GM18520 (cell line): Measurements from ENCODE around the gene POLR1A.
"Not testable (repeated sequence)": the region's sequence is repeated elsewhere in the genome, so short reads cannot be mapped to it uniquely, and the experiment has no call there.

Source experiments
- ATAC-seq: cut with Tn5 transposase; IDR thresholded peaks from one replicate; pipeline ENCODE4 v1.9.1; 2021; ENCODE audit not compliant: unreplicated experiment

POLR1A gene

DNA sequence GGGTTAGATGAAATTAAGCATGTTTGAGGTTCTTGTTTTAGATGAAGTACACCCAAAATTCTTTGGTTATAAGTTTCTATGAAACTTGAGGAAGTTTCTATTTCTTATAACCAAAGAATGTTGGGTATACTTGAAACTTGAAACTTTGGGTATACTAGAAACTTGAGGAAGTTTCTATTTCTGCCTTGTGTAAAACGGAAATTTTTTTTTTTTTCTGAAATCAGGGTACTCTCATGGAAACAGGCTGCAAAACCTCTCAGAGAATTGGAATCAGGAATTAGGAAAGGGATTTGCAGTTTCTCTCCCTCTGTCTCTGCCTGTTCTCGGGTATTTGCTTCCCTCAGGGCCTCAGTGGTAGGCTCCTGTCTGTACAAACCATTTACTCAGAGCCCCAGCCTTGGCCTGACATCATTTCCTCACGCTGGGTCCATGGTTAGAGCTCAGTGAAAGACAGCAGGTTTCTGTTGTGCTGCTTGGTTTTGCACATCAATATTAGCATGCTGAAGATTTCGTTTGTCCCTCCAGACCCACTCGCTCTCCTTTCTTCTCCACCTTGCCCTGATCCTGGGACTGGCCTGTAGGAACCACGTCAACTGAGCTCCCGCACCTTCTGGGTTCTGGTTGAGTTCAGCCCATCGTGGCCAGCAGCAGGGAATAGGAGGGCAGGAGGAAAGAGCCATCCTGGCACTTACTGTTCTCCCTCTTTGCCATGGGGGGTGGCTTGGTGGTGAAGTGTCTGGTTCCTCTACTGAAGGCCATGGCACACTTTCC lies 106.4 kb downstream of the POLR1A start:
- peak; percentile 55 for ATAC-seq

DNA sequence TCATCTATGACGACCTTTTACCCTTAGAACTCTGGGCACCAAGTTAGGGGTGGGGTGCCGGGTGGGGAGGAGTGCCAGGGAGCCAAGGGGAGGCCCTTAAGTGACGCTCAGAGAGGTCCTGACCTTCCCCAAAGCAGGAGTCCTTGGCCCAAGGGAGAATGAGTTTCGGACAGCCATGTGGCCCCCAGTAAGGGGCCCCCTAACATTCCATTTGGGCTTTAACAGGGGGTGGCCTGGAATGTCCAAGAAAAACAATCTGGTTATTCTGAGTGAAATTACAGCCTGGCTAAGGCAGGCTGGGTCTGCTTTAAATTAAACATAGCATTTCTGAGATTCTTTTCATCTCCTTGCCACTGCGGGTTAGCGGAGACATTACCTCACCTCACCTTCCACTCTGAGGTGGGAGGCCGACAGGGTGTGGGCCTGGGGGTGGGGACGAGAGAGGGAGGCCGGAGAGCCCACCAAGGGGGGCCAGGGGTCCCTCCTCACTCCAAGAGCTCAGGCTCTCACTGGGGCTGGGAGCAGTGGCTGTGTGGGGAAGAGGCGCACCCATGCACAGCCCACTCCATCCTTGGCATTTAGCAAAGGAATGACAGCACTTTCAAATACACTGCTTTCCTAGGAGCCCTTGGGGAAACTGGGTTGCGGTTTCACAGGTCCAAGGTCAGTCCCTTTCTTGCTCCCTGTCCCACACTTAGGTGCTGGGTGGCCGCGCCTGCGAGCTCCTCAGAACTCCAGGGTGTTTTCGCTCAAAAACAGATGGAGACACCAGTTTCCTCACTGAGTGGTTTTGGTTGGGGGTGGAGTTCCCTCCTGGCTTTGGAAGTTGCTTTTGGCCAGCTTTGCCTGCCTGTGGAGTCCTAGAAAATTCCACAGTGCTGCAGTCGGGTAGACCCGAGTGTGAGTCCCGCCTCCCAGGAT lies 107.4 kb downstream of the POLR1A start:
- no peak for ATAC-seq

DNA sequence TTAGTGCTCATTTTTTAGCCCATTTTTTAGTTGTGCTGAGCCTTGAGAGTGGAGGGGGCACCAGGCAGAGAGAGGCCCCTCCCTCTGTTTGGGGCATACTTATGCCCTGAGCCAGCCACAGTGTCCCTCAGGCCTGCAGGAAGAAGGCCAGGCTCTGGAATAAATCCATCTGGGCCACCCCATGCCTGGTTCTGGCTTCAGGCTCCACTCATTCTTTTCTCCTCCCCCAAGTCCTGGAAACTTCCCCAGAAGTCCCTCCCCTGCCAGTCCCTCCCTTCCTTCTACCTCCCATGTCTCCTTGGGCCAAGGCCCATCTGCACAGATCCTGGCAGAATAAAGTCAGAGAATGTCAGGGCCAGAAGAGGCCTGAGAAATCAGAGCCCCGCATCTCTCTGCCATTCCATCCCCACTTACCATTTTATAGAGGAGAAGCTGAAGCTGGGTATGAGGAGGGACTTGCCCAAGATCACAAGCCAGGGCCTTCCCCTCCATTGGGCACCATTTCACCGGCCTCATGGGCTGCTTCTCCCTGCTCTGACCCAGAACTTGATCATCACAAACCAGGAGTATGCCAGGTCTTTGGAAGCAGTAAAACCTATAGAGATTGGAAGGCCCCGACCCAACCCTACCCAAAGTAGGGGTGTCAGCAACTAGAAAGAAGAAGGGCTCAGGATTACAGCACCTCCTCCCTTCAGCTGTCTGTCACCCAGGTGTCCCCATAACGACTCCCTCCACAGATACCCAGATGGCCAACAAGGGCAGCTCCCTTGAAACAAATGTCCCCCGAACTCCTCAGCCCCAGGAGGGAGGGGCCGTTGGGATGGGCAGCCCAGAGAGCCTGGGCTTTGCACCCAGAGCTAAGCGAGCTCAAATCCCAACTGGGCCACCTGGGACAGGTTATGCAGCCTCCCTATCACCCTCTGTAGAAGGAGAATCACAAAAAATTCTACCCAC lies 108.4 kb downstream of the POLR1A start:
- ATAC-seq: no peak

DNA sequence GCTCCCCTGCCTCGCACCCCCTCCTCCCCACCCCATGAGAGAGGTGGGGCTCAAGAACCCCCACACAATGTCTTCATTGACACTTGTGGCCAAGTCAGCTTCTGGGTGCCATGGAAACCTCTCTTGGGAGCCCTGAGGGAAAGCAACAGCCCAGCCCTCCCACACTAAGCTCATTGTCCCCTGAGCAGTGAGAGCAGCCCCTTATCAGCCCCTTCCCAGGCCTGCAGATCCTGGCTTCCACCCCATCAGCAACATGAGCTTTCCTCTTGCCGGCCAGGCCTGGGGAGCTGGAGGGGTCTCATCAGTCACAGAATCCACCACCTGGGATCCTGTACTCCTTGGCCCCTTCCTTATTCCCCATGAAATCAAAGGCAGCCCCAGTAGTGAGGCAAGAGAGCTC lies 109.1 kb downstream of the POLR1A start:
- ATAC-seq: no peak

DNA sequence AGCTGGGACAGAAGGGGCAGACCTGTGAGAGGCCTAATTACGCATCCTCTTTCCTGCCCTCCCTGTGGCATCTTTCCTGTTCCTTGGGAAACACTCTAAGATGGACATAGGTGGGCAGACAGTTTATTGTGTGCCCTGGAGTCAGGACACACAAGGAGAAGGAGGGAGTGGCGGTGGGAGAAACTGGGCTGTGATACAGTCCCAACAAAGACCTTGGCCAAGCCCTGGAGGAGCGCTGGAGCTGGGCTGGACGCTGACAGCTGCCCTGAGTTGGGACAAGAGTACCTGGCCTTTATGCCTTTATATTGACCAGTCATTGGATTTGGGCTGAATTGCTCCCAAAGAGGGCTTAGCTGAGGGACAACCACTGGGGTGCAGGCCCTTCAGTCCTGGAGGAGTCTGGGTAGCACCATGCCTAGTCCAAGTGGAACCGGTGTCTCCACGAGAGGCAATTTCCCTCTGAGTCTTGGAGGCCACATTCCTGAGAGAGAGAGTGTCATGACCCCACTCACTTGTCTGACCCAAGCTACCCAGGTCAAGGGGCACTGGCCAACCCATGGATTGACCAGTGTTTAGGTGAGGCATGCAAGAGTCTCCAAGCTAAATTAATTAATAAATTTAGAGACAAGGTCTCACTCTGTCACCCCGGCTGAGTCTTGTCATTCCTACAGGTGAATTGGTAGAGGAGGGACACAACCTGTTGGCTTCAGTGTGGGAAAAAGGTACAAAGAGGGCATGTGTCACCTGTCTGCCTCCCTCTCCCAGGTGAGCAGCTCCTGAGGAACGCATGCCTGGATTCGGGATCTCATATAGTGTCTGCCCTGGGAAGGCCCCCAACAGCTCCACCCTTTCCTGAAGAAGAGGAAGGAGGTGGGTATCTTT lies 109.8 kb downstream of the POLR1A start:
- ATAC-seq: no peak

DNA sequence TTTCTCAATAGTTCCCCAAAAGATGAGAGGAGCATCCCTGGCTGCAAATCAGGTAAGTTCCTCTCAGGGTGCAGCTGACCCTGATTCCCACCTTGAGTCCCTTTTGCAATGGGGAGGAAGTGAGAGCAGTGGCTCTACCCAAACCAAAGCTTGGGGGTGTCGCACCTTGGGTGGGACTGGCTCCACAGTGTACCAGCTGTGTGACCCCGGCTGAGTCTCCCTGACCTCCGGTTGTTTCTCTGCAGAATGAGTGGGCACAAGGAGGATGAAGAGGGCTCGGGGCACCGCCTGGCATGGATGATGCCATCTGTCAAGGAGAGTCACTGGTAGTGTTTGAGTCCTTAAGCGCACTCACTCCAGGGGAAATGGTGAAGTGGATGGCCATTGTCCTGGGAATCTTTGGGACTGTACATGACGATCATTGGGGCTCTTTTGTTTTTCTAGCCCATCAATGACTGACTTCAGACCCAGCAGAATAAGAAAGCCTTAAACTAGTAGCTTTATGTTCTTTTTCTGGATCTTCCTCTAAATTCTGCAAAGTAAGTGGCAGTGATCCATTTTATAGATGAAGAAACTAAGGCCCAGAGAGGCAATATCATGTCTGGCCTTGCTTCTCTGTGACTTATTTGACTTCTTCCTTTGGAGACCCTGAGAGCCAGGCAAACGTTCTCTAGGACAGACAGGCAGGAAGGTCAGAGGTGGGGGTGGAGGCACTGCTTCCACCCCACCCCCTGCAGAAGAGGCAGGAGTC lies 110.6 kb downstream of the POLR1A start:
- ATAC-seq: no peak

DNA sequence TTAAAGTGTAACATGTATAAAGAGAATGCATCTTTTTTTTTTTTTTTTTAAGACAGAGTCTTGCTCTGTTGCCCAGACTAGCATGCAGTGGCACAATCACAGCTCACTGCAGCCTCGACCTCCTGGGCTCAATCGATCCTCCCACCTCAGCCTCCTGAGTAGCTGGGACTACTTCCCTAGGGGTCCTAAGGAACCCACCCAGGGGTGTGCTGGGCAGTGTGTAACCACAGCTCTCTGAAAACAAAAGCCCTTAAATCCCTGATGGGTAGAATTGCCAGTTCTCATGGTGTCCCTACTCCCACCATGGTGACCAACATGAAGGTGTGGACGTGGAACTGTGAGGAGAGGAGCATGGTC lies 111.3 kb downstream of the POLR1A start:
- peak; percentile 7 for ATAC-seq

DNA sequence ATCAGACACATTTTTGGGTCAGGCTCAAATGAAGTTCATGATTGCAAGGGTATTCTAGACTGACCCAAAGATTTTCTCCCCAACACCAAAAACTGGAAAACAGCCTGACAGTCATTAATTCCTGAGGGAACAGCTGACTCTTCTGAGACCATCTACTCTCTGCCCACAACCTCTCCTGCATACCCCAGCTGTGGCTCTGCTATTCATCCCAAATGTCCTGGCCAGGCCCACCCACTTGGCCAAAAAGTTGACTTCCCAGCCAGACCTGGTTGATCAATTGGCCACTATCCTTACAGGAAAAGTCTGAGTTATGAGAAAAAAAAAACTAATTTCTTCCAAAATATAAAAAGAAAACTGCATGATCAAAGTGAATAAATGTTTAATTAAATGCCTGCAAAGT lies 113.1 kb downstream of the POLR1A start:
- no peak for ATAC-seq

DNA sequence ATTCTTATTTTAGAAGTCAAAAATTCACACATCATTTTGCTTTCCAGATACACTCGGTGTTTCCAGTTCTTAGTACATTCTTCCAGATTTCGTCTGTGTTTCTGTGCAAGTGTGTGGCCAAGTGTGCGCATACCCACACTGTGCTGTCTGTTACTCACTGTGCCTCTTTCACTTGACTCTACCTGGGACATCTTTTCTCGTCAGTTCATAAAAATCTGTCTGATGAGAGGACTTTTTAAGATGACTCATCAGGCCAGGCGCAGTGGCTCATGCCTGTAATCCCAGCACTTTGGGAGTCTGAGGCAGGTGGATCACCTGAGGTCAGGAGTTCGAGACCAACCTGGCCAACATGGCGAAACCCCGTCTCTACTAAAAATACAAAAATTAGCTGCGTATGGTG lies 113.6 kb downstream of the POLR1A start:
- not testable (repeated sequence) for ATAC-seq

DNA sequence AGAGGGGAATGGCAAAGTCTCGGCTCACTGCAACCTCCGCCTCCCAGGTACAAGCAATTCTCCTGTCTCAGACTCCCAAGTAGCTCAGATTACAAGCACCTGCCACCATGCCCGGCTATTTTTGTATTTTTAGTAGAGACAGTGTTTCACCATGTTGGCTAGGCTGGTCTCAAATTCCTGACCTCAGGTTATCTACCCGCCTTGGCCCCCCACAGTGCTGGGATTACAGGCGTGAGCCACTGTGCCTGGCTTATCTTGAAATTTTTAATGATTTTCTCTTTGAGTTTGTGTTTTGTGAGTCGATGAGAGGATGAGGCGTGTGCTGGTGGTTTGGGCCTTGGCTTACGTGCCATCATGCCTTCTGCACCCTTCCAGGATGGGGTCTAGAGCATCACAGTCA lies 115.6 kb downstream of the POLR1A start:
- ATAC-seq: no peak

DNA sequence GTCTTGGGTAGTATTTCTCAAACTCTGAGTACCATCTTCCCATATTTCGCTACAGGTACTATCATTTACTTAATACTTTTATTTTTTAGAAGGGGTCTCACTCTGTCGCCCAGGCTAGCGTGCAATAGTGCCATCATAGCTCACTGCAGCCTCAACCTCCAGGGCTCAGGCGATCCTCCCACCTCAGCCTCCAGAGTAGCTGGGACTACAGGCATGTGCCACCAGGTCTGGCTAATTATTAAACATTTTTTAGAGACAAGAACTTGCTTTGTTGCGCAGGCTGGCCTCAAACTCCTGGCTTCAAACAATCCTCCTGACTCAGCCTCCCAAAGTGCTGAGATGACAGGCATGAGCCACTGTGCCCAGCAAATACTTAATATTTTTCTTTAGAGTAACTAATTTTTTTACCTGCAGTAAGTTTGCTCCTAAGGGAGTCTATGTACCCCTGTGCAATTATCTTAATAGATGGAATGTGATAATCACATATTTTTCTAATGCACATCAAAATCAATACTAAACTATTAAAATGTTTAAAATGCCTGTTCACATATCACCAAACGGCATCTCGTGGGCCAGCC lies 116.3 kb downstream of the POLR1A start:
- no peak for ATAC-seq

DNA sequence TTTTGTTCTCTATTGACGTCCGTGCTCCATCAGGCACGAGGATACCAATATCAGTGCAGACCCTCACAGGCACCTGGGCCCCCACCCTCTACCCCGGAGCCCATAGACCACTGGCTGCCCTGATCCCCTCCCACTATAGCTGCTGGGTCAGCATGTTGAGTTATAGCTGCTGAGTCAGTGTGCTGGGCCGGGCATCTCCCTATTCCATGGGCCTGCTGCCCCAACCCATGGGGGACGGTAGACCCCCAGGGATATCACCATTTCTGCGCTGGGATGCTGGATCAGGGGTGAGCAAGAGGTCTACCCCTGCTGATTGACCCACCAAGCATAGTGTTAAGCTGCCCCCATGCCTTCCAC lies 116.8 kb downstream of the POLR1A start:
- ATAC-seq: no peak

DNA sequence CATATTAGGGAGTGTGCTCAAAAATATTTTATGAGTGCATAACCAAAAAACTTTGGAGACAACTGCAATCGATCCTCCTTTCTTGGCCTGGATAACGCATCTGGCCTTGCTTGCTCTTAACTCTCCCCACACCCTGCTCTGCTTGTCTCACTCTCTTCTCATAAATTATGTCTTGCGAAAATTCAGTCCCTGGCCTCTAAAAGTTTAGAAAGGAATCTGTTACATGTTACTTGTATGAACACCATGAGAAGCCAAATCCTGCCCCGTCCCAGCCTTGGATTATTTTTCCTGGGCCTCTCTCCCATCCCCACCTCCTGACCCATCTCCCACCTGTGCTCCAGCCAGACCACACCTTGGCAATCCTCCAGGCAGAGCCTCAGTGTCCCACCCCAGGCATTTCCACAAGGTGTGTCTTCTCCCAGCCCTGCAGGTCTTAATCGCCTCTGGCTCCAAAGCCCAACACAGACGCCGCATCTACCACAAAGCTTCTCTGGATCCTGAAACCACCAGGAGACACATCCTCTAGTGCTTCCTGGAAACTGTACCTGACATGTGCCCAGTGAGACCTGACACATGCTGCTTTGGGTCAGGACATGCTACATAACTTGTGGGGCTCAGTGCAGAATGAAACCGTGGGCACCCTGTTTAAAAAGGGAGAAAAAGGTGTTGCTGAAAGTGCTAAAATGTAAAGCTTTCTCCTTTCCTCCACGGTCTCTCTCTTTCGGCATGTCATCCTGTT lies 117.3 kb downstream of the POLR1A start:
- no peak for ATAC-seq

DNA sequence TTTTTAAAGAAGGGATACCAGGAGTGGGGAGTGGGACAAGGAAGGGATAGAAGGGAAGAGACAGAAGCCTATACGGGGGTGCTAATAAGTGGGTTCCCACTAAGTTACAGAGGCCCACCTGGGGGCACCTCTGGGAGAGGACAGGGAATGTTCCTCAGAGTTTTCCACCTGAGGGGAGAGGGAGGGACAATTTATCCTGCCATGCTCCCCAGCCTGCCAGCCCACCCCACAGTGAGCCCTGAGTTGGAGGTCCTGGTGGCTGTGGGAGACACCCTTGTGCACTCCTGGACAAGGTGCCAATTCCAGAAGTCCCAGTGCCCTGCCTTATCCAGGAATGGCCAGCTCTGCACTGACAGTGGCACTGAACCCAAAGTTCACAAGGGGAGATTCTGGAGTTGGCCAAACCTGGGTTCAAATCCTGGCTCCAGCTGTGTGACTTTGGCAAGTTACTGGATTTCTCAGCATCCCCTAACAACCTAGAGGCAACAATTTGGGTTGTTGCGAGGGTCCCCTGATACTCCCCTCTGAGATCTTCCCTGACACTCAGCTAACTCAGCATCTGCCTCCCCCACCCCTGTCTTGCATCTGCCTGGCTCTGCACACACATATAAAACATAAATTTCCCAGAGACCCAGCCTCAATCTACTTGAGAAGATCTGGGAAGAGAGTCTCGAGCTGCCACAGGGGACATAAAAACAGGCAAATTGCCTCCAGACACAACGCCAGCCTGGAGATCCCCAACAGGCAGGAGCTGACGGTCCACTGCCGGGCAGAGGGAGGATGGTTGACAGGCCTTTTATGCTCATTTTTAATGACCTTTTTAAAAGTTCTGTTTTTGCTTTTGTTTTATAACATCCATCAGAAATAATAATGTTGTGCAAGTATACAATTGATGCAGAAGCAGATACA lies 118.2 kb downstream of the POLR1A start:
- no peak for ATAC-seq

DNA sequence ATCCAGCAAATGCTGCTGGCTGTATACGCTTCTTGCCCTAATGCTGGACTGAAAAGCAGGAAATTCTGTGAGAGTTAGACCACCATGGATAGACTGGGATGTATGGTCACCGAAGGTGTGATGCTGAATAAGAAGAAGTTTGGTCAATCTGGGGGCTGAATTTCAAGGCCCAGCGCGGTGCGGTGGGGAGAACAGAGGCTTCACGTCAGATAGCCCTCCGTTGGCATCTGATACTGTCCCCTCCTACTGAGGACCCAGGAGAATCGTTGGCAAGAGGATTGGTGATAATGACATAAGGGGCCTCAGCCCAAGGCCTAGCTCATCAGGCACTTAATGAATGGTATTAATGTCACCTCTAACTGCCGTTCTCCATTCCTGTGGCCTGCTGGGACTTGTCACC lies 119.6 kb downstream of the POLR1A start:
- no peak for ATAC-seq

DNA sequence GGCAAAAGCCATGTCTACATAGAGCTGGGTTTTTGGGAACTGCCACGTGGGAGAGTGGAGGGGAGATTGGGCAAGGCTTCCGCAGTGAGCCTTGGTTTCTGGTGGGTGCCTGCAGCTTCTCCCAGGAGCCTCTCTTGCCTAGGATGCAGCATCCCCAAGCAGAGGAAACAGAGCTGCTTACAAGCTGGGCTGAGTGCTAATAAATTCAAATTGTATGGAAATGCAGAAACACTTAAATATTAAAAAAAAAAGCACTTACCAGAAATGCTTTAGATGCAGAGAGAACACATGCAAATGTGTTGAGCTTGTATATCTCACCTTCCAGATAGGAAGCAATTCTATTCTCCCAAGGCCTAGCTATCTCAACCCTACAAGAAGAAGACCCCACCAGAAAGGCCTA lies 120.9 kb downstream of the POLR1A start:
- ATAC-seq: no peak

DNA sequence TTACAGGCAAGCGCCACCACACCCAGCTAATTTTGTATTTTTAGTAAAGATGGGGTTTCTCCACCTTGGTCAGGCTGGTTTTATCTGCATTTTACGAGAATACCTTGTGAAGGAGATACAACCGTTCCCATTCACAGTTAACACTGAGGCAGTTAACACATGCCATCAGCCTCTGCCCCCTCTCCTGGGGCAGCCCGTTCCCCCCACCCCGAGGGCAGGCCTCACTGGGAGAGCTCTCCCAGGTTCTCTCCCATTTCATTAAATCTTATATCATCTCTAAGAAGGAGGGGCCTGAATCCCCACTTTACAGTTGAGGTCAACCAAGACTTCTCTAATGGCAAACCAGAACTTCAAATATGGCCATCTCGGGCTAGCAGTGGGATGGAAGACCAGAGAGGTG lies 121.9 kb downstream of the POLR1A start:
- no peak for ATAC-seq
